ENCODE measurements around the gene CHKA. TPM values are rescaled to one million over a fixed set of nuclear protein-coding genes. Genes with fewer than 3 reads are reported as not detected.

Gene CHKA
- total RNA-seq, 1 donor: 23.1 TPM

- Histone ChIP-seq H3K4me3 (ENCODE audit: low read length) (no peak overlapping the region), H3K9me3 (ENCODE audit: low read depth, low read length) (no peaks in the 10 kb centered on the region), H3K27me3 (ENCODE audit: insufficient read depth, low read length) (no peaks in the 10 kb centered on the region), H3K4me1 (ENCODE audit: insufficient read depth, low read length) (peaks cover 19% of the 10 kb centered on the region)
Measured at GRCh38 chr11:68148071-68148805, 27.1 kb upstream of the CHKA start.

GRCh38 chr11:68146704-68147474 lies 25.7 kb upstream of the CHKA start:
- Histone ChIP-seq H3K27me3 (ENCODE audit: insufficient read depth, low read length) (no peaks in the 10 kb centered on the region), H3K4me1 (ENCODE audit: insufficient read depth, low read length) (peaks cover 27% of the 10 kb centered on the region), H3K9me3 (ENCODE audit: low read depth, low read length) (no peaks in the 10 kb centered on the region), H3K4me3 (ENCODE audit: low read length) (no peak overlapping the region)

- Histone ChIP-seq H3K4me1 (ENCODE audit: insufficient read depth, low read length) (peaks cover 36% of the 10 kb centered on the region), H3K4me3 (ENCODE audit: low read length) (no peak overlapping the region), H3K27me3 (ENCODE audit: insufficient read depth, low read length) (no peaks in the 10 kb centered on the region), H3K9me3 (ENCODE audit: low read depth, low read length) (no peaks in the 10 kb centered on the region)
Measured at GRCh38 chr11:68146010-68146540, 24.9 kb upstream of the CHKA start.

- Histone ChIP-seq H3K9me3 (ENCODE audit: low read depth, low read length) (no peaks in the 10 kb centered on the region), H3K4me1 (ENCODE audit: insufficient read depth, low read length) (peaks cover 40% of the 10 kb centered on the region), H3K4me3 (ENCODE audit: low read length) (no peak overlapping the region), H3K27me3 (ENCODE audit: insufficient read depth, low read length) (no peaks in the 10 kb centered on the region)
Measured at GRCh38 chr11:68145120-68145866, 24.1 kb upstream of the CHKA start.

GRCh38 chr11:68143310-68143689 lies 22.1 kb upstream of the CHKA start:
- Histone ChIP-seq H3K4me1 (ENCODE audit: insufficient read depth, low read length) (peaks cover 40% of the 10 kb centered on the region), H3K4me3 (ENCODE audit: low read length) (no peak overlapping the region), H3K27me3 (ENCODE audit: insufficient read depth, low read length) (no peaks in the 10 kb centered on the region), H3K9me3 (ENCODE audit: low read depth, low read length) (no peaks in the 10 kb centered on the region)

- H3K27me3 ChIP-seq (ENCODE audit: insufficient read depth, low read length): no peaks in the 10 kb centered on the region
- no peak overlapping the region for H3K4me3 ChIP-seq (ENCODE audit: low read length)
- peaks cover 40% of the 10 kb centered on the region for H3K4me1 ChIP-seq (ENCODE audit: insufficient read depth, low read length)
- no peaks in the 10 kb centered on the region for H3K9me3 ChIP-seq (ENCODE audit: low read depth, low read length)
Measured at GRCh38 chr11:68142441-68143309, 21.5 kb upstream of the CHKA start.

- Histone ChIP-seq H3K27me3 (ENCODE audit: insufficient read depth, low read length) (no peaks in the 10 kb centered on the region), H3K9me3 (ENCODE audit: low read depth, low read length) (no peaks in the 10 kb centered on the region), H3K4me3 (ENCODE audit: low read length) (no peak overlapping the region), H3K4me1 (ENCODE audit: insufficient read depth, low read length) (peaks cover 40% of the 10 kb centered on the region)
Measured at GRCh38 chr11:68142028-68142412, 20.8 kb upstream of the CHKA start.

GRCh38 chr11:68141246-68142027 lies 20.2 kb upstream of the CHKA start:
- Histone ChIP-seq H3K4me3 (ENCODE audit: low read length) (no peak overlapping the region), H3K4me1 (ENCODE audit: insufficient read depth, low read length) (peaks cover 38% of the 10 kb centered on the region), H3K27me3 (ENCODE audit: insufficient read depth, low read length) (no peaks in the 10 kb centered on the region), H3K9me3 (ENCODE audit: low read depth, low read length) (no peaks in the 10 kb centered on the region)

GRCh38 chr11:68140496-68141245 lies 19.5 kb upstream of the CHKA start:
- Histone ChIP-seq H3K4me1 (ENCODE audit: insufficient read depth, low read length) (peaks cover 30% of the 10 kb centered on the region), H3K9me3 (ENCODE audit: low read depth, low read length) (no peaks in the 10 kb centered on the region), H3K27me3 (ENCODE audit: insufficient read depth, low read length) (no peaks in the 10 kb centered on the region), H3K4me3 (ENCODE audit: low read length) (no peak overlapping the region)

GRCh38 chr11:68138237-68138636 lies 17.0 kb upstream of the CHKA start:
- Histone ChIP-seq H3K4me3 (ENCODE audit: low read length) (no peak overlapping the region), H3K4me1 (ENCODE audit: insufficient read depth, low read length) (peaks cover 21% of the 10 kb centered on the region), H3K9me3 (ENCODE audit: low read depth, low read length) (no peaks in the 10 kb centered on the region), H3K27me3 (ENCODE audit: insufficient read depth, low read length) (no peaks in the 10 kb centered on the region)

- Histone ChIP-seq H3K4me3 (ENCODE audit: low read length) (no peak overlapping the region), H3K27me3 (ENCODE audit: insufficient read depth, low read length) (no peaks in the 10 kb centered on the region), H3K9me3 (ENCODE audit: low read depth, low read length) (no peaks in the 10 kb centered on the region), H3K4me1 (ENCODE audit: insufficient read depth, low read length) (peaks cover 21% of the 10 kb centered on the region)
Measured at GRCh38 chr11:68137833-68138232, 16.6 kb upstream of the CHKA start.

GRCh38 chr11:68136866-68137265 lies 15.7 kb upstream of the CHKA start:
- H3K4me3 ChIP-seq (ENCODE audit: low read length): no peak overlapping the region
- no peaks in the 10 kb centered on the region for H3K27me3 ChIP-seq (ENCODE audit: insufficient read depth, low read length)
- no peaks in the 10 kb centered on the region for H3K9me3 ChIP-seq (ENCODE audit: low read depth, low read length)
- H3K4me1 ChIP-seq (ENCODE audit: insufficient read depth, low read length): peaks cover 12% of the 10 kb centered on the region

- no peaks in the 10 kb centered on the region for H3K9me3 ChIP-seq (ENCODE audit: low read depth, low read length)
- H3K27me3 ChIP-seq (ENCODE audit: insufficient read depth, low read length): no peaks in the 10 kb centered on the region
- H3K4me3 ChIP-seq (ENCODE audit: low read length): no peak overlapping the region
- H3K4me1 ChIP-seq (ENCODE audit: insufficient read depth, low read length): no peaks in the 10 kb centered on the region
Measured at GRCh38 chr11:68135161-68135560, 14.0 kb upstream of the CHKA start.

All from mononuclear cell (primary cell).